Endodermal cell (in vitro differentiated cells): ENCODE measurements around the gene PXDN. TPM values are rescaled to one million over a fixed set of nuclear protein-coding genes. Genes with fewer than 3 reads are reported as not detected.
A peak's percentile ranks its signal among the peaks of the same experiment; 100 is the strongest.

ENCODE experiments used
- DNase-seq: peaks from one replicate; pipeline ENCODE4 v3.0.0-alpha.2; 2017
- H3K27ac ChIP-seq: 2 replicates; pipeline ENCODE4 v1.5.1; 2013; ENCODE audit warnings: mild to moderate bottlenecking, low read depth, low read length, moderate library complexity
- H3K27me3 ChIP-seq: 2 replicates; pipeline ENCODE4 v1.6.1; 2013; ENCODE audit warnings: mild to moderate bottlenecking, low read length, moderate library complexity; ENCODE audit not compliant: insufficient read depth, control insufficient read depth, poor library complexity, severe bottlenecking
- H3K36me3 ChIP-seq: 2 replicates; pipeline ENCODE4 v1.7.0; 2013; ENCODE audit warnings: mild to moderate bottlenecking, low read length, moderate library complexity; ENCODE audit not compliant: control insufficient read depth, insufficient read depth
- H3K4me1 ChIP-seq: one replicate; pipeline ENCODE4 v1.7.0; 2013; ENCODE audit warnings: low read length; ENCODE audit not compliant: control insufficient read depth, insufficient read depth
- H3K4me3 ChIP-seq: 2 replicates; pipeline ENCODE4 v1.5.1; 2013; ENCODE audit warnings: mild to moderate bottlenecking, low read length, moderate library complexity
- H3K9ac ChIP-seq: 2 replicates; pipeline ENCODE4 v1.6.1; 2013; ENCODE audit warnings: mild to moderate bottlenecking, low read length, moderate library complexity; ENCODE audit not compliant: poor library complexity, severe bottlenecking; ENCODE audit errors: extremely low read depth
- H3K9me3 ChIP-seq: 2 replicates; pipeline ENCODE4 v1.6.1; 2013; ENCODE audit warnings: mild to moderate bottlenecking, low read length, moderate library complexity; ENCODE audit not compliant: control insufficient read depth
- H3K27ac Mint-ChIP-seq: 2 replicates; pipeline ENCODE4 v1.8.0; 2020; ENCODE audit warnings: mixed read lengths
- H3K27me3 Mint-ChIP-seq: 2 replicates; pipeline ENCODE4 v1.8.0; 2021; ENCODE audit warnings: mild to moderate bottlenecking, mixed read lengths; ENCODE audit not compliant: insufficient read depth
- H3K36me3 Mint-ChIP-seq: 2 replicates; pipeline ENCODE4 v1.8.0; 2020; ENCODE audit warnings: low read depth, mixed read lengths
- H3K4me1 Mint-ChIP-seq: 2 replicates; pipeline ENCODE4 v1.8.0; 2020; ENCODE audit warnings: mixed read lengths
- H3K4me3 Mint-ChIP-seq: 2 replicates; pipeline ENCODE4 v1.8.0; 2020; ENCODE audit warnings: mild to moderate bottlenecking, moderate library complexity, mixed read lengths
- H3K9me3 Mint-ChIP-seq: 2 replicates; pipeline ENCODE4 v1.8.0; 2020; ENCODE audit warnings: mild to moderate bottlenecking, mixed read lengths
- CTCF ChIP-seq: fragments of 200-600 bp; sonication (generic); conservative IDR thresholded peaks from 2 replicates; pipeline ENCODE4 v1.5.0; 2021; ENCODE audit warnings: antibody characterized with exemption, mild to moderate bottlenecking
- WGBS, 2 experiments: methylation state at CpG; one replicate each; pipeline versions ENCODE4 v1.1.5 to v1.1.7; 2013; ENCODE audit warnings: missing lambda C conversion rate in 2 of 2, mixed read lengths in 1 of 2; ENCODE audit not compliant: insufficient coverage in 1 of 2, insufficient read length in 1 of 2; 5-methylcytosine and 5-hydroxymethylcytosine counted together
- total RNA-seq, 2 donors: library from RNA; stranded (reverse); fragmentation: NEBNext Ultra II Directional in 1 of 2; extraction: Animal tissue kit (Norgen Biotek cat#: 25700) in 1 of 2; gene quantifications; 2 replicates in 1 of 2; 3 replicates in 1 of 2; pipeline ENCODE4 v1.2.1, GENCODE V29; 2021

PXDN gene
- total RNA-seq, 2 donors from 2014 or later = 212 to 247 TPM

GRCh38 chr2:1613731-1614354, 130.5 kb downstream of the PXDN start:
- Mint-ChIP-seq H3K4me3 (no peak overlapping the region), H3K27me3 (peaks cover 58% of the 10 kb centered on the region), H3K9me3 (no peaks in the 10 kb centered on the region), H3K27ac (no peak overlapping the region), H3K36me3 (no peaks in the 10 kb centered on the region), H3K4me1 (peaks cover 21% of the 10 kb centered on the region)
- Histone ChIP-seq H3K36me3 (no peaks in the 10 kb centered on the region), H3K4me1 (peaks cover 5% of the 10 kb centered on the region), H3K9ac (no peak overlapping the region), H3K4me3 (no peak overlapping the region), H3K9me3 (no peaks in the 10 kb centered on the region), H3K27ac (no peak overlapping the region), H3K27me3 (no peaks in the 10 kb centered on the region)
- peak; percentile 85 for DNase-seq
- TF ChIP-seq CTCF = no peak
- whole genome bisulfite sequencing, 2 experiments = 75 to 84% methylated on average over 4 to 7 of the region's 7 CpGs

DNA sequence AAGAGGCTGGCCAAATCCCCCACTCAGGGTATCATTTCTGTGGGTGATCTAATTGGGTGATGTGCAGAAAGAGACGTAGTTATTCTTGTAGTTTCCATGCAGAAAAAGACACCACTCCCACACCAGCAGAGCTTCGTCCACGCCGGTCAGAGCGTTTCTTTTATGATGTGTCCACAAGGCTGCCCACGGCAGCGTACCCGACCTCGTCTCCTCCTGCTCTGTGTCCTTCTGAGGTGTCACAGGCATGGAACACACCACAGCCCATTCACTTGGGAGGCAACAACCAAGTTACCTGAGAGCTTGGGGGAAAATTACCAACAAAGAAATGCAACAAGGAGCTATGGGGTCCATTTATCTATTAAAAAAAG, 131.3 kb downstream of the PXDN start:
- Mint-ChIP-seq H3K27me3 (peaks cover 58% of the 10 kb centered on the region), H3K4me1 (peaks cover 15% of the 10 kb centered on the region), H3K27ac (no peak overlapping the region), H3K9me3 (no peaks in the 10 kb centered on the region), H3K4me3 (no peak overlapping the region), H3K36me3 (no peaks in the 10 kb centered on the region)
- WGBS, 2 experiments = 93% methylated on average over 9 of the region's 9 CpGs
- Histone ChIP-seq H3K4me1 (peaks cover 3% of the 10 kb centered on the region), H3K27ac (no peak overlapping the region), H3K9ac (no peak overlapping the region), H3K36me3 (no peaks in the 10 kb centered on the region), H3K4me3 (no peak overlapping the region), H3K27me3 (no peaks in the 10 kb centered on the region), H3K9me3 (no peaks in the 10 kb centered on the region)
- TF ChIP-seq CTCF = no peak
- DNase-seq = no peak

- Histone ChIP-seq H3K4me1 (peaks cover 2% of the 10 kb centered on the region), H3K36me3 (no peaks in the 10 kb centered on the region), H3K27ac (no peak overlapping the region), H3K9ac (no peak overlapping the region), H3K27me3 (no peaks in the 10 kb centered on the region), H3K9me3 (no peaks in the 10 kb centered on the region), H3K4me3 (no peak overlapping the region)
- no peaks in the 10 kb centered on the region for H3K9me3 Mint-ChIP-seq
- H3K36me3 Mint-ChIP-seq = no peaks in the 10 kb centered on the region
- peaks cover 10% of the 10 kb centered on the region for H3K4me1 Mint-ChIP-seq
- H3K4me3 Mint-ChIP-seq = no peak overlapping the region
- 94 to 98% methylated on average over 5 to 6 of the region's 6 CpGs for WGBS, 2 experiments
- no peak for TF ChIP-seq CTCF
- DNase-seq = no peak
- H3K27ac Mint-ChIP-seq = no peak overlapping the region
- peaks cover 60% of the 10 kb centered on the region for H3K27me3 Mint-ChIP-seq
These were observed 131.8 kb downstream of the PXDN start for GRCh38 chr2:1612391-1613077.
